Epithelial cell of prostate (primary cell): Measurements from ENCODE around the gene BAIAP2L2.

Experiments
- DNase-seq: peaks from one replicate; pipeline ENCODE4 v3.0.0-alpha.2; 2011; ENCODE audit warnings: low read depth, low spot score
- H3K27ac ChIP-seq: fragments of 450-650 bp; 2 replicates; pipeline ENCODE4 v1.5.1; 2017; ENCODE audit warnings: mild to moderate bottlenecking

Gene BAIAP2L2

GRCh38 chr22:38071421-38072321, 38.8 kb downstream of the BAIAP2L2 start:
- DNase-seq = no peak
- H3K27ac ChIP-seq = no peak overlapping the region

- H3K27ac ChIP-seq = no peak overlapping the region
- no peak for DNase-seq
These were observed 40.1 kb downstream of the BAIAP2L2 start for GRCh38 chr22:38070250-38070921.

DNA sequence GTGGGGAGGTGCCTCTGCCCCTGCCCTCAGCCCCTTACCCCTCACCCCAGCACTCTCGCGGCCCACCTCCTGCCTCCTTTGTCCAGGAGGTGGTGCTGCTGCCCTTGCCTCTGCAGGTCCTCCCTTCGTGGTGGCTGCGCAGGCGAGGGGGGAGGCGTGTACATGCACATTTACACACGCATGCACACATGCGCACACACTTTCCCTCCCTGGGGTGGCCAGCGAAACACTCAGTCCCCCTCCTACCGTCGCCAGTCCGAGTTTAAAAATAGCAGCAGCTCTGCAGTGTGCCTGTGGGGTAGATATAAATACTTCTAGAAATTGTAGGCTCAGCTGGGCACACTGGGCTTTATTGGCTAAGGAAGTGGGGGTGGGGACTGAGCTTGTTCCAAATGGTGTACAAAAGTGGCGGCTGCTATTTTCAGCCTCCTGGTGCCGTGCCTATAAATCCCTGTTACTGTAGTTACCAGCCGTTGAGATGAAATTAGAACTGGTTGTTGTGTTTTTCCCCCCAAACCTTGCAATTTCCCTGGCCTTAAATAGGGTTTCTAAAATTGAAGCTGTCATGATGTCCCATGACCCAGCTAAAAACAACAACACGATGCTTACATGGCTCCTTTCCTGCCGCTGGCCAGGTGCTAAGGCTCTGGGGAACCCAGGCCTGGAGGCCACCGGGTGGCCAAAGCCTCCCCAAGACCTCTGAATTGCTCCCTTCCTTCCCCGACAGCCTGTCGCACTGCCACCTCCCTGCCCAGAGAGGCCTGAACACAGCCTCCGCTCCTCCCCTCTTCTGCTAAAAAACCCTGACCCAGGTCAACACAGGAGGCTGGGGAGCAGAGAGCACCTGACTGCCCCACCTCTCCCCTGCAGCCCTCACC, 40.9 kb downstream of the BAIAP2L2 start:
- no peak for DNase-seq
- H3K27ac ChIP-seq = no peak overlapping the region

GRCh38 chr22:38068641-38069371, 41.7 kb downstream of the BAIAP2L2 start:
- DNase-seq = no peak
- no peak overlapping the region for H3K27ac ChIP-seq

DNA sequence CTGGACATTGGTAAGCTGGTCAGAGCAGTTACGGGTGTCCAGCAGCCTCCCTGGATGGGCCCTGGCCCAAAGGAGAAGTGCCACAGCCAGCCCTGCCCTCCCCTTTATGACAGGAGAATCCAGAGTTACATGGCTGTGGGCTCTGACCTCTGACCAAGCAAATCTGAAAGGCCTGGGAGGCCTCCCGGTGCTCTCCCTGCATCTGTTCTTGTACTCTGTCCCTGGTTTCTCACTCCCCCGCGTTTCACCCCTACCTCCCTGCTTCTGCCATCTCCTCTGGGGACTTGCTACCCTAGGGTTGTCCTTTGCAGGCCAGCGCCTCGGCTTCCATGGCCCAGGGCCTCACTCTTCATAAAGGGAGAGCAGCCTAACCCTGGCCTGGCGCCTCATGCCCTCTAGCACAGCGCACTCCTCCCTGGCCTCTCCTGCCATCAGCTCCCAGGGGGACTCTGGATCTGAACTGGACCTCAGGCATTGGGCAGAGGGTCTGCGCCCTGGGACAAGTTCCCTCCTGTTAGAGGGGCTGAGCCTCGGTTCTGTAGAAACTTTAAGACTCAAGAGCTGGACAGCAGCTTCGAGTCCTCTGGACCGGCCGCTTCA, 42.6 kb downstream of the BAIAP2L2 start:
- H3K27ac ChIP-seq = no peak overlapping the region

GRCh38 chr22:38067028-38067415, 43.5 kb downstream of the BAIAP2L2 start:
- DNase-seq = no peak
- H3K27ac ChIP-seq = no peak overlapping the region

More for the DNA sequence above, 42.6 kb downstream of the BAIAP2L2 start:
- no peak for DNase-seq

- H3K27ac ChIP-seq = no peak overlapping the region
- DNase-seq = no peak
These were observed 44.0 kb downstream of the BAIAP2L2 start for GRCh38 chr22:38066381-38067027.

DNA sequence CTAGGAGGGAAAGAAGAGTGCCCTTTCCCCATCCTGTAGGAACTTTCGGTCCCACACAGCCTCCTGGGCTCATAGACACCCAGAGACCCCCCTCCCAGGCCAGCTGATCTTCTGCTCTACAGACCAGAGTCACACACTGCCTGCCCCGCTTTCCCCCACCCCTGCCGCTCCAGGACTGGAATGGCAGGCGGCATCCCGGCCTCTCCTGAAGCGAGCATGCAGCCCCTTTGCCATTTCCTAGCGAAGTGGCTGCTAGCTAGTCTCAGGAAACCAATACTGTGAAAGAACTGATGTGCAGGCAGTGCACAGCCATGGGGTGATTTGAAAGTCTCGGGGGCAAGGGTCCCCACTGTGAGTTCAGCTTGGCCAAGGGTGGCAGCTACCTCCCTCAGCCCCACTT, 44.9 kb downstream of the BAIAP2L2 start:
- DNase-seq = no peak
- H3K27ac ChIP-seq = no peak overlapping the region

GRCh38 chr22:38062791-38063190, 47.7 kb downstream of the BAIAP2L2 start:
- H3K27ac ChIP-seq = no peak overlapping the region
- no peak for DNase-seq

GRCh38 chr22:38056969-38057891, 53.3 kb downstream of the BAIAP2L2 start, which contains the start of gene PICK1:
PICK1 (plus strand) TSS chr22:38057404; CDS start chr22:38057810, 406 bp downstream.
- peak; percentile 36 for DNase-seq

DNA sequence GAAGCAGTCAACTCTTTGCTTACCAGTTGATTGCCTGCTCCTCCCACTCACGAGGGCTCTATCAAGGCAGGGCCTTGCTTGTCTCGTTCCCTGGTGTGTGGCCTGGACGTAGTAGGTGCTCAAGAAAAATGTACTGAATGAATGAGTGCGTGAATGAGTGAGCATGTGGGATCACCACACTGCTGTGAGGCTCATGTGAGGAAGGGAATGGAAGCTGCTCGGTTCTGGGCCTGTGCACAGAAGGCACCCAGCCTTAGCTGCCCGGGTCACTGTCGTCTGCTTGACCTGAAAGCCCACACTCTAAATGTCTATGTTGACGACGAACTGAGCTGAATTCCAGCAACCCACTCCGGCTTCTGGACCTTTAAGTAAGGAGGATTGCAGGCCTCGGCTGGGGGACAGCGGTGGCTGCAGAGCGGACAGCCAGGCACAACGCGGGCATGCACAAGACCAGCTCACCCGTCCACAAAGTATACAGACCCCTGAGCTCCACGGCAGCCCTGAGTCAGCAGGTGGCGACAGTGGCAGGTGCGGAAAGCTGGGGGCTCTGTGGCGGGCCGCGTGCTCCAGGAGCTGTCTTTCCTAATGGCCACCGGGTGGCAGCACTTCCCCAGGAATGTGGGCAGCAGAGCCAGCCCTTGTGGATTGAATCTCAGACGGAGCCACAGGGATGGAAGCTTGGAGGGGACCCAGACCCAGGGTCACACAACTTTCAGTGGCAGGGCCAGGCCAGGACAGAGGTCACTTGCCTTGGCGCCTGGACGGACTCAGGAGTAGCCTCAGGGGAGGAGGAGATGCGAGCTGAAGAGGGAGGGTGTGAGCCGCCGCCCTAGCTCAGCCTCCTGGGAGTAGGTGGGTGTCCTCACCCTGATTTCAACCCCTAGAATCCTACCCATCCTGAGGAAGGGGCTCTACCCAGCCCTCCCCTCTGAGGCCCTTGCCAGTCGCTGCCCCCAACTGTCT, 58.3 kb downstream of the BAIAP2L2 start:
- DNase-seq = peak; percentile 14
- no peak overlapping the region for H3K27ac ChIP-seq

More at GRCh38 chr22:38056969-38057891, 53.3 kb downstream of the BAIAP2L2 start, which contains the start of gene PICK1:
- H3K27ac ChIP-seq = peak within 1 kb of the TSS; percentile 78

DNA sequence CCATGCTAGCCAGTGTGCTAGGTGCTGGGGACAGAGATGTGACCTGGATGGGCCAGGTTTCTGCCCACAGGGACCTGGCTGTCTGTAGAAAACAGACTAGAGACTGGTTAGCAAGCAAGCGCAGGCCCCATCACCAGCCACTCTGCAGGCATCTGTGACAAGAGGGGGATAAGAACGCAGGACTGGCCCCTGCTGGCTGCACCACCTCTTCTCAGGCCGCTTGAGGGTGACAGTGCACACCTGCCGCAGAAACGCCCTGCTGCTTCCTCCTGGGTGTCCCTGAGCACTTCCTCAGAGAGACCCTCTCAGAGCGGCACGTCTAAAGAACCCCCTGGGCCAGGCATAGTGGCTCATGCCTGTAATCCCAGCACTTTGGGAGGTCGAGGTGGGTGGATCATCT, 59.2 kb downstream of the BAIAP2L2 start:
- no peak overlapping the region for H3K27ac ChIP-seq
- DNase-seq = no peak

DNA sequence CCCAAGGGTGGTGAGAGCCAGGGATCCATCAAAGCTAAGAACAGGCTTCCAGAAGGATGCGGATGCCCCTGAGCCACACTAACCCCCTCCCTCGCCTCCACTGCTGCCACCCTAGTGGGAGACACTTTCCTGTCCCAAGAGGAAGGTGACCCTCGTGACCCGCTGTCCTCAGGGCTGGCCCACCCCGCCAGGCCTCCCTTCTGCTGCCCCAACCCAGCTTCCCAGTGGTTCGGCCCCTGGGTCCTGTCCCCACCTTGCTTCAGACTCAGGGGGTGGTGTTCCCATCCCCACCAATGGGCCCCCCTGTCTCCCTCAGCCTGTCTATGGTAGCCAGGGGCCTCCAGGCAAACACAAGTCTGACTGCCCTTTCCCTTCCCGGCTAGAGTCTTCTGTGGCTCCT, 59.8 kb downstream of the BAIAP2L2 start:
- no peak for DNase-seq
- no peak overlapping the region for H3K27ac ChIP-seq

GRCh38 chr22:38049812-38050619, 60.5 kb downstream of the BAIAP2L2 start:
- DNase-seq = no peak
- H3K27ac ChIP-seq = no peak overlapping the region

DNA sequence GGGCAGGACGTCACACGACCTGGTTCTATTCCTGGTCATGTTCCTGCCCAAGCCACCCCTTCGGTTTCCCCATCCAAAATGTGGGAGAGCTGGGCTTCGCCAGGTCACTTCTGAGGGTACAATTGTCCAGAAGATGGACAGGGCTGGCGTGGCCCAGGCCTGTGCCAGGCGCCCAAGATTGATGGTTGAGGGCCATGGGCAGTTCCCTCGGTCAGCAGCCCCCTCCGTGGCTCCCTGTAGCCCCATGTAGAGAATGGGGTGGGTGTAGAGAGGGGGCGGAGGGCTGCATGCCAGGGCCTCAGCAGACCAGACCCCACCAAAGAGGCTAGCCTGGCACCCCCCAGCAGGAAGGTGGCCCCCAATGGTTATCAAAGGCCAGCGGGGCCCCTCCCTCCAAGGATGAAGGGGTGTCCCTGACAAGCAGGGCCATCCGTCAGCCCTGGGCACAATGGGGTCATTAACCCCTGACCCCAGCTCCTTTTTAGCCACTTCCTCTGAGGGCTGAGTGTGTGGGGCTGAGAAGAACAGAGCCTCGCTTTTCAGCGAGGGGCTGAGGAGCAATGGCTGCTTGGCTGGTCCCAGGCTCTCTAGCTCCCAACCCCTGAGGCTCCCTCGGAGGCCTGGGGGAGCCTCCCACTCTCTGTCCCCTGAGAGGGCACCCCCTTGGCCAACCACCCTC, 64.3 kb downstream of the BAIAP2L2 start:
- no peak overlapping the region for H3K27ac ChIP-seq
- DNase-seq = no peak
